Kidney (tissue), 14 donors: ENCODE results near the gene ENTPD1. TPM values are rescaled to one million over a fixed set of nuclear protein-coding genes. Genes with fewer than 3 reads are reported as not detected.

ENCODE experiments used
- DNase-seq, 5 donors: peaks; one replicate each; pipeline ENCODE4 v3.0.0-alpha.2; 2013 to 2020
- FAIRE-seq: peaks from 2 replicates; lab custom pipeline; 2012; peaks lifted over from hg19 to GRCh38; lab: Jason Lieb, UNC
- H3K27ac ChIP-seq, 2 donors: one replicate each; pipeline ENCODE4 v1.7.0; 2013; ENCODE audit warnings: low read depth in 2 of 2, low read length in 2 of 2, inconsistent platforms in 1 of 2
- H3K27me3 ChIP-seq: one replicate; pipeline ENCODE4 v1.7.1; 2013; ENCODE audit warnings: low read length, inconsistent platforms; ENCODE audit not compliant: control insufficient read depth, insufficient read depth
- H3K36me3 ChIP-seq, 3 donors: one replicate each; pipeline versions ENCODE4 v1.7.0 to v1.7.1; 2013; ENCODE audit warnings: low read length in 3 of 3, control low read depth in 1 of 3, inconsistent platforms in 1 of 3; ENCODE audit not compliant: insufficient read depth in 3 of 3, control insufficient read depth in 2 of 3
- H3K4me1 ChIP-seq, 3 donors: one replicate each; pipeline versions ENCODE4 v1.7.0 to v1.7.1; 2013; ENCODE audit warnings: low read length in 3 of 3, inconsistent platforms in 1 of 3, low read depth in 1 of 3; ENCODE audit not compliant: control insufficient read depth in 2 of 3, insufficient read depth in 2 of 3
- H3K4me3 ChIP-seq, 3 donors: one replicate each; pipeline versions ENCODE4 v1.7.0 to v1.8.1; 2013; ENCODE audit warnings: low read length in 3 of 3, control low read depth in 1 of 3, inconsistent platforms in 1 of 3
- H3K9ac ChIP-seq, 3 donors: one replicate each; pipeline versions ENCODE4 v1.7.0 to v1.7.1; 2013; ENCODE audit warnings: low read length in 3 of 3, control low read depth in 1 of 3, inconsistent platforms in 1 of 3
- H3K9me3 ChIP-seq, 3 donors: one replicate each; pipeline versions ENCODE4 v1.7.0 to v1.7.1; 2013; ENCODE audit warnings: low read length in 3 of 3, control low read depth in 1 of 3, inconsistent platforms in 1 of 3; ENCODE audit not compliant: control insufficient read depth in 2 of 3, insufficient read depth in 1 of 3
- CTCF ChIP-seq: IDR thresholded peaks from 3 replicates; pipeline ENCODE4 v1.5.1; 2012; ENCODE audit warnings: mild to moderate bottlenecking, moderate library complexity, borderline replicate concordance; ENCODE audit not compliant: insufficient read depth; ENCODE audit errors: extremely low read depth
- intact Hi-C: fragments of 100-400 bp; cut with DNase I; formaldehyde crosslinking; loops from one replicate; pipeline ENCODE4 v1.11.1; 2022
- polyA plus RNA-seq: library from polyadenylated mRNA; stranded (reverse); fragments of 350-450 nt; fragmentation: Illumina TruSeq; extraction: RNeasy Lipid Tissue Mini Kit (QIAGEN cat#74804); gene quantifications from one replicate; pipeline ENCODE4 v1.2.3, GENCODE V29; 2014; ENCODE audit warnings: low read depth, low replicate concordance; ENCODE audit not compliant: insufficient read depth
- total RNA-seq: library from RNA; stranded (reverse); fragmentation: NEBNext Ultra II Directional; extraction: Animal tissue kit (Norgen Biotek cat#: 25700); gene quantifications from one replicate; pipeline ENCODE4 v1.2.1, GENCODE V29; 2021
- donor health status: control.
- donor health status: control.
- donor health status: control.
- donor health status: control.
- donor health status: control.
- donor health status: DM: yes; HTN: yes; CAD: no.
- donor health status: Normal renal cell carcinoma (clear cell type).

The ENTPD1 gene
- total and polyA plus RNA-seq, 2 donors from 2014 or later, result 5.2 to 36.6 TPM

DNA sequence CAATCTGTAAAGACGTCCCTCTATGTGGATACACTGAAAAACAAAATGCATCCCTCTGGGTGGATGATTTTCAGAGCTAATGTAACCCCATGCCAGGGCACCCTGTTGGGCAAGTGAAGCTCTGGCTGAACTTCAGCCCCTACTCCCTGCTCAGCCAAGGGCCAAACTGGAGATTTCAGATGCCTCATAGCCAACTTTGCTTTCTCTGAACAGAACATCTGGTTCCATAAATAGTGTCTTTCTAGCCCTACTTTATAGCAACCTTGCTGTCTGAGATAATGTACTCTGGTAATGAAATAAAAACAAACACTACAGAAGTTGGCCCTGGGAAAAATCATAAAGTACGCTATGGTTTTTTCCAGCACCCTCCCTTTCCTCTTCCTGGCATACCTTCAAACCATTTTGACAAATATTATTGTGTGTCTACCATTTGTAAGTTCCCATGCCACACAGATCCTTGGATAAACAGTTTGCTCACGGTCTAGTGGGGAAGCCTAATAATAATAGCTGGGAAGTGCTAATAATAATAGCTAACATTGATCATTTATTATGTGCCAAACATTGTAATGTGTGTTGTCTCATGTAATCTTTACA lies 3.4 kb downstream of the ENTPD1 start:
- DNase-seq (no peak), FAIRE-seq (no peak)
- Histone ChIP-seq H3K9me3 (no peaks in the 10 kb centered on the region), H3K27me3 (no peaks in the 10 kb centered on the region), H3K9ac (no peak overlapping the region), H3K36me3 (no peaks in the 10 kb centered on the region), H3K4me3 (no peak overlapping the region), H3K4me1 (peaks cover 0 to 3% (median 0%) of the 10 kb centered on the region in 3 donors), H3K27ac (no peak overlapping the region)
- no peak for TF ChIP-seq CTCF
- intact Hi-C loops, result no loop called here

DNA sequence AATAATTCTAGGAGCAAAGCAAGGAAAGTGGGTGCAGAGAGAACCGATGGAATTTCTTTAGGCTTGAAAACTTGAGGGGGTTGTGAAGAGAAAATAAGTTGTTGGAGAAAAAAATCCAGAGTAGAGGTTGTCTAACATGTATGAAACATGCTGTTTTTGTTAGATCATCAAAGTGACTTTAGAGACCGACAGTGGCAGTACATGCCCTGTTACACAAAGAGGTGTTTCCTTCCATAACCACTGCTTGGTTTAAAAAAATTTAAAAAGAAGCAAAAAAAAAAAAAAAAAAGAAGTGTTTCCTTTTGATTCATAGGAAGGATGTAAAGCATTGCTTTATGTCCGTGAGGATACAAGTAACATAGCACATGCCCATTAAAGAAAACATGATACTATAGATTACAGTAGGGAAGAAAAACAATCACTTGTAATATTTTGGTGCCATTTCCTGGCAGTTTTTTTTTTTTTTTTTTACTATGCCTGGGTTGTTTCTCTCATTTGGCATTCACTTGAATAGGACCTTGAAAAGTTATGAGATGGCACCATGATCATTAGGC lies 6.1 kb downstream of the ENTPD1 start:
- no peak overlapping the region for H3K27ac ChIP-seq
- FAIRE-seq (no peak), DNase-seq (no peak)
- no peak for TF ChIP-seq CTCF
- intact Hi-C loops, result no loop called here
- no peak overlapping the region for H3K9ac ChIP-seq
- H3K4me1 ChIP-seq, result peaks cover 0 to 3% (median 0%) of the 10 kb centered on the region in 3 donors
- H3K36me3 ChIP-seq, result no peaks in the 10 kb centered on the region
- H3K4me3 ChIP-seq, result no peak overlapping the region
- H3K9me3 ChIP-seq, result no peaks in the 10 kb centered on the region
- H3K27me3 ChIP-seq, result no peaks in the 10 kb centered on the region

- H3K4me1 ChIP-seq, result no peaks in the 10 kb centered on the region
- no peaks in the 10 kb centered on the region for H3K36me3 ChIP-seq
- TF ChIP-seq CTCF, result no peak
- intact Hi-C loops, result no loop called here
- H3K9ac ChIP-seq, result no peak overlapping the region
- no peak for DNase-seq
- H3K27ac ChIP-seq, result no peak overlapping the region
- FAIRE-seq, result no peak
- no peak overlapping the region for H3K4me3 ChIP-seq
- no peaks in the 10 kb centered on the region for H3K27me3 ChIP-seq
- H3K9me3 ChIP-seq, result no peaks in the 10 kb centered on the region
These were observed 12.1 kb downstream of the ENTPD1 start for GRCh38 chr10:95767884-95768556.
